ENCODE data around the gene PBX4. TPM values are rescaled to one million over a fixed set of nuclear protein-coding genes. Genes with fewer than 3 reads are reported as not detected.

The PBX4 gene
- total RNA-seq, 4 donors from 2014 or later: 22.5 to 62.4 (median 38.4) TPM

DNA sequence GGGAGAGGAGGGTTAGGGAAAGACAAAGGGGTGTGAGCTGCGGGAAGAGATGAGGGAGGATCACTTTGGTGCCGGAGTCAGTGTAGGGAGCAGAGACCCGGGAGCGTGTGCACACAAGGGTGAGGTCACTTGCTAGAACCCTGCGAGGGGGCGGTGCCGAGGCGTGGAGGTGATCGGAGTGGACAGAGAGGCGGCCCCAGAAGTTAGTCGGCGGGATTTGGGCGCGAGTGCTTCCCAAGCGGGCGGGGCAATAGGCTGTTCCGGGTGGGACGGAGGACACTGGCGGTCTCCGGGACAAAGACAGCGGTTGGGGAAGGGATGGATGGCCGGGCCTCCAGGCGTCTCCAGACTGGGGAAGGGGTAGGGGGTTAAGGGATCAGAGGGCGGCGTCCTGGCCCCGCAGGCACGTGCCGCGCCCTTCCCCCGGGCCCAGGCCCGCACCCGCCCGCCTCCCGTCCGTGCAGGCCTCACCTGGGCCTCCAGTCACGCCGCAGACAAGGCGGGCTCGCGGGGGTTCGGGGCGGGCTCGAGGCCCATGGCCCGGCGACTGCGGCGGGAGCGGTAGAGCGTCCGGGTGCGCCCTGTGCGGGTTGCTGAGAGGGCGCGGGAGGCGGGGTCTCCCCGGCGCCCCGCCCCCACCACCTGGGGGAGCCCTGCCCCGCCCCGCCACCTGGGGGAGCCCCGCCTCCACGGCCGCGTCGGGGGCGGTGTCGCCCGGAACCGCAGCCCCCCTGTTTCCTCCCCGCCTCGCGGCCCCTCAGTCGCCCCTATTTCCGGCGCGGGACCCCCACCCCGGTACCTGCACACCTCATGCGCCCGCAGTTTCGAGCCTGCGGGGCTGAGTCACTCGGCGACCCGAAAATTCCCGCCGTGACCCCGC, 9.4 kb upstream of the PBX4 start, which contains the start of gene LPAR2:
LPAR2 (minus strand) TSS at position 600 of the 880 bp plus-strand sequence. CDS start 945 bp downstream, outside the sequence.
- 4 to 5% methylated on average over 16 to 20 of the region's 87 CpGs for WGBS, 2 donors
- DNase-seq: peak; percentile 72 to 75
- TF ChIP-seq POLR2A (IDR thresholded peaks at IDR 0.05): peak in 1 of 2 donors; percentile 55
- TF ChIP-seq, protein P1, sequence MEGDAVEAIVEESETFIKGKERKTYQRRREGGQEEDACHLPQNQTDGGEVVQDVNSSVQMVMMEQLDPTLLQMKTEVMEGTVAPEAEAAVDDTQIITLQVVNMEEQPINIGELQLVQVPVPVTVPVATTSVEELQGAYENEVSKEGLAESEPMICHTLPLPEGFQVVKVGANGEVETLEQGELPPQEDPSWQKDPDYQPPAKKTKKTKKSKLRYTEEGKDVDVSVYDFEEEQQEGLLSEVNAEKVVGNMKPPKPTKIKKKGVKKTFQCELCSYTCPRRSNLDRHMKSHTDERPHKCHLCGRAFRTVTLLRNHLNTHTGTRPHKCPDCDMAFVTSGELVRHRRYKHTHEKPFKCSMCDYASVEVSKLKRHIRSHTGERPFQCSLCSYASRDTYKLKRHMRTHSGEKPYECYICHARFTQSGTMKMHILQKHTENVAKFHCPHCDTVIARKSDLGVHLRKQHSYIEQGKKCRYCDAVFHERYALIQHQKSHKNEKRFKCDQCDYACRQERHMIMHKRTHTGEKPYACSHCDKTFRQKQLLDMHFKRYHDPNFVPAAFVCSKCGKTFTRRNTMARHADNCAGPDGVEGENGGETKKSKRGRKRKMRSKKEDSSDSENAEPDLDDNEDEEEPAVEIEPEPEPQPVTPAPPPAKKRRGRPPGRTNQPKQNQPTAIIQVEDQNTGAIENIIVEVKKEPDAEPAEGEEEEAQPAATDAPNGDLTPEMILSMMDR (IDR thresholded peaks at IDR 0.05): no peak
- Histone ChIP-seq H3K4me3 (replicated peaks in 1 of 3) (peak within 1 kb of the TSS; percentile 32 to 66 (median 53)), H3K9me3 (no peaks in the 10 kb centered on the region), H3K36me3 (peaks cover 0 to 6% of the 10 kb centered on the region in 2 donors), H3K27ac (peak within 1 kb of the TSS; percentile 53 to 86 (median 68)), H3K27me3 (no peaks in the 10 kb centered on the region), H3K4me1 (peaks cover 0 to 20% of the 10 kb centered on the region in 2 donors)
- intact Hi-C loops (cut with DNase I): no loop called here

DNA sequence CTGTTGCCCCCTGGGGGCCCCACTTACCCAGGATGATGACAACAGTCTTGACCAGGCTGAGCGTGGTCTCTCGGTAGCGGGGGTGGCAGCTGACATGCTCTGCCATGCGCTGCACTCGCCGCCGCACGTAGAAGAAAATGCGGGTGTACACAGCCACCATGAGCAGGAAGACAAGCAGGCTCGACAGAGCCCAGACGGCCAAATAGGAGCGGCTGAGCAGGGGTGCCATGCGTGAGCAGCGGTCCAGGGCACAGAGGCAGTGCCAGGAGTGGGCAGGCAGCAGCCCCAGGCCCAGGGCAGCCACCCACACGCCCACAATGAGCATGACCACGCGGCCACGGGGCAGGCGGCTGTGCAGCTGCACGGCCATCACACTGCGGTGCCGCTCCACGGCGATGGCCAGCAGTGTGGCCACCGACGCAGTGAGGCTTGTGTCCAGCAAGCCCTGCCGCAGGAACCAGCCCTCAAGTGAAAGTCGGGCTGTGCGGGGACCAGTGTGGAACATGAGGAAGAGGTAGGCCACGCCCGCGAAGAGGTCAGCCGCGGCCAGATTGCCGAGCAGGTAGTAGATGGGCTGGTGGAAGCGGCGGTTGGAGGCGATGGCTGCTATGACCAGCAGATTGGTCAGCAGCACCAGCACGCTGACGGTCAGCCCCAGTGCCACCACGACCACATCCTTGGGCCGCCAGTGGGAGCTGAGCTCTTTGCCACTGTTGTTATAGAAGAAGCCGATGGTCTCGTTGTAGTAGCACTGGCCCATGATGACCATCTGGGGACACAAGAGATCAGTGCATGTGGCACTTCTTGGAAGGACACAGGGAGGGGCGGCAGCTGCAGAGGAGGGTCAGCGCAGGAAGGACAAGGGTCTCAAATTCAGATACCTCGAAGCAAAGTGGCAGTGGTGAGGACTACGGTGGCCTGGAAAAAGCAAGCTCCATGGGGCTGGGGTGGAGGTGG, 8.3 kb upstream of the PBX4 start:
- Histone ChIP-seq H3K27me3 (no peaks in the 10 kb centered on the region), H3K4me1 (peaks cover 0 to 20% of the 10 kb centered on the region in 2 donors), H3K36me3 (peaks cover 0 to 6% of the 10 kb centered on the region in 2 donors), H3K9me3 (no peaks in the 10 kb centered on the region), H3K27ac (peak overlapping the region in 2 of 3 donors; percentile 36 to 86), H3K4me3 (replicated peaks in 1 of 3) (peak overlapping the region in 1 of 3 donors; percentile 66)
- intact Hi-C loops (cut with DNase I): no loop called here
- WGBS, 2 donors: 93% methylated on average over 30 to 38 of the region's 48 CpGs
- no peak for DNase-seq
- TF ChIP-seq, protein P1 (IDR thresholded peaks at IDR 0.05): no peak
- no peak for TF ChIP-seq POLR2A (IDR thresholded peaks at IDR 0.05)

DNA sequence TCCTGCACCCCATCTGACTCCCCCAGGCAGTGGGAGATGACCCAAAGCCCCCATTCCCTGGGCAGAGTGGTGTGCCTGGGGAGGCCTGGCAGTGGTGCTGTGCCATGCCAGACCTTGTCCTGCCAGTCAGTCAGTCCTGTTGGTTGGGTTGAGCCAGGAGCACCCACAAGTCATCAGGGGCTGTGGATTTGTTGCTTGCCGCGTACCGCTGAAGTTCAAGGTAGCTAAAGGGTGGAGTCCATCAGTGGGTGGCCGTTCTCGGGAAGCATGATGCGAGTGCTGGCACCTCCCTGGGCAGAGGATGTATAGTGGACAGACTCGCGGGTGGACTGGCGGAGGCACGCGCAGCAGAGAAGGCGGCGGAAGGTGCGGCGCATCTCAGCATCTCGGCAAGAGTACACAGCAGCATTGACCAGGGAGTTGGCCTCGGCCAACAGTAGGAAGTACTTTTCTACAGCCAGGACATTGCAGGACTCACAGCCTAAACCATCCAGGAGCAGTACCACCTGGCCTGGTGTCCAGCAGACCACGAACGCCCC, 5.6 kb upstream of the PBX4 start:
- H3K36me3 ChIP-seq: peaks cover 0 to 6% of the 10 kb centered on the region in 2 donors
- H3K27me3 ChIP-seq: no peaks in the 10 kb centered on the region
- WGBS, 2 donors: 94 to 95% methylated on average over 14 to 19 of the region's 19 CpGs
- TF ChIP-seq, protein P1 (IDR thresholded peaks at IDR 0.05): no peak
- no peak for TF ChIP-seq POLR2A (IDR thresholded peaks at IDR 0.05)
- intact Hi-C loops (cut with DNase I): no loop called here
- H3K9me3 ChIP-seq: no peaks in the 10 kb centered on the region
- DNase-seq: no peak
- H3K4me1 ChIP-seq: peaks cover 1 to 23% of the 10 kb centered on the region in 2 donors
- H3K27ac ChIP-seq: no peak overlapping the region
- H3K4me3 ChIP-seq (replicated peaks in 1 of 3): no peak overlapping the region

DNA sequence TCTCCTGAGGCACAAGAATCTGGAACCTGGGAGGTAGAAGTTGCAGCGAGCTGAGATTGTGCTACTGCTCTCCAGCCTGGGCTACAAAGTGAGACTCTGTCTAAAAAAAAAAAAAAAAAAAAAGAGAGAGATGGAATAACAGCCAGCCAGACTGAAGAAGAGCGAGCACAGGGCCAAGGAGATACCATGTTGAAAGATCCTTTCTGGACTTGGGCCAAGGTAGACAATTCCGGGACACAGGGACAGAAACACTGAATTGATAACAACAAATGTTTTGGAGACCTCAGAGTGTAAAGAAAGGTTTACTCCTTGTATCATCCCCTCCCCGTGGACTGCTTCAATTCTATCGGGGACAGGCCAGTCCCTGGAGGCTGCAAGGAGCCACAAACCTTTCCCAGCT, 4.9 kb upstream of the PBX4 start:
- WGBS, 2 donors: 84 to 90% methylated on average over 5 of the region's 5 CpGs
- H3K9me3 ChIP-seq: no peaks in the 10 kb centered on the region
- no peak overlapping the region for H3K27ac ChIP-seq
- DNase-seq: no peak
- H3K4me1 ChIP-seq: peaks cover 5 to 26% of the 10 kb centered on the region in 2 donors
- no peak overlapping the region for H3K4me3 ChIP-seq (replicated peaks in 1 of 3)
- H3K27me3 ChIP-seq: no peaks in the 10 kb centered on the region
- H3K36me3 ChIP-seq: peaks cover 0 to 6% of the 10 kb centered on the region in 2 donors
- intact Hi-C loops (cut with DNase I): no loop called here
- TF ChIP-seq, protein P1 (IDR thresholded peaks at IDR 0.05): no peak
- TF ChIP-seq POLR2A (IDR thresholded peaks at IDR 0.05): no peak
